Lung (tissue), 12 donors: ENCODE measurements around the gene ASTN1. TPM values are rescaled to one million over a fixed set of nuclear protein-coding genes. Genes with fewer than 3 reads are reported as not detected.

Source experiments
- ATAC-seq: fragments of 200-7000 bp; cut with Tn5 transposase; one replicate; pipeline ENCODE4 v1.9.1; 2020; ENCODE audit warnings: moderate number of reproducible peaks; ENCODE audit not compliant: insufficient read depth, low FRiP score
- DNase-seq, 3 donors: peaks; one replicate each; pipeline ENCODE4 v3.0.0-alpha.2; 2013 to 2017
- H3K27ac ChIP-seq, 2 donors: one replicate each; pipeline ENCODE4 v1.5.1; 2013; ENCODE audit warnings: mild to moderate bottlenecking in 2 of 2, moderate library complexity in 2 of 2, control low read depth in 1 of 2, inconsistent platforms in 1 of 2, low read depth in 1 of 2, low read length in 1 of 2
- H3K27me3 ChIP-seq, 3 donors: one replicate each; pipeline ENCODE4 v1.5.1; 2013; ENCODE audit warnings: low read length in 2 of 3; ENCODE audit not compliant: control insufficient read depth in 3 of 3, insufficient read depth in 3 of 3
- H3K36me3 ChIP-seq, 4 donors: one replicate each; pipeline ENCODE4 v1.5.1; 2013; ENCODE audit warnings: low read length in 4 of 4, mild to moderate bottlenecking in 1 of 4, moderate library complexity in 1 of 4; ENCODE audit not compliant: control insufficient read depth in 4 of 4, insufficient read depth in 4 of 4
- H3K4me1 ChIP-seq, 5 donors: one replicate each; pipeline ENCODE4 v1.5.1; 2013; ENCODE audit warnings: low read length in 5 of 5, mild to moderate bottlenecking in 2 of 5, moderate library complexity in 1 of 5; ENCODE audit not compliant: control insufficient read depth in 5 of 5, insufficient read depth in 5 of 5
- H3K4me3 ChIP-seq: one replicate; pipeline ENCODE4 v1.5.1; 2013; ENCODE audit warnings: mild to moderate bottlenecking, control low read depth, moderate library complexity
- H3K9ac ChIP-seq, 2 donors: one replicate each; pipeline ENCODE4 v1.5.1; 2013; ENCODE audit warnings: low read length in 2 of 2, control low read depth in 1 of 2; ENCODE audit not compliant: insufficient read depth in 1 of 2
- H3K9me3 ChIP-seq, 4 donors: one replicate each; pipeline ENCODE4 v1.5.1; 2013; ENCODE audit warnings: low read length in 3 of 4, mild to moderate bottlenecking in 1 of 4, moderate library complexity in 1 of 4; ENCODE audit not compliant: control insufficient read depth in 4 of 4, insufficient read depth in 3 of 4
- WGBS, 2 donors: extraction: QIAGEN DNeasy Blood & Tissue Kit; methylation state at CpG; one replicate each; pipeline ENCODE4 v1.1.7; 2013; 5-methylcytosine and 5-hydroxymethylcytosine counted together
- polyA plus RNA-seq, 2 donors: library from polyadenylated mRNA; stranded (reverse); fragments of 200-250 nt; gene quantifications; one replicate each; pipeline ENCODE4 v1.2.1, GENCODE V29; 2013
- total RNA-seq, 2 donors: library from RNA; depleted of rRNA in 1 of 2; stranded (reverse); fragments of >200 nt in 1 of 2; gene quantifications; one replicate each; pipeline ENCODE4 v1.2.1, GENCODE V29; 2014 to 2021
- TF ChIP-seq, protein P1 (sequence below): IDR thresholded peaks from 2 replicates; pipeline ENCODE4 v1.5.1; 2012; ENCODE audit warnings: mild to moderate bottlenecking; ENCODE audit errors: control extremely low read depth, extremely low read depth
- donor health status: control.
- donor health status: control.
- donor health status: Bipolar disorder and iron deficiency.
- donor health status: healthy.
- donor health status: DM: yes; HTN: yes; CAD: no.

The ASTN1 gene
- total and polyA plus RNA-seq, 4 donors: 0.03 to 3.6 (median 0.08) TPM

- Histone ChIP-seq H3K27ac (no peak overlapping the region), H3K9ac (no peak overlapping the region), H3K4me1 (peaks cover 0 to 5% (median 0%) of the 10 kb centered on the region in 5 donors), H3K27me3 (no peaks in the 10 kb centered on the region), H3K36me3 (no peaks in the 10 kb centered on the region), H3K9me3 (peaks cover 0 to 4% (median 0%) of the 10 kb centered on the region in 4 donors), H3K4me3 (no peak overlapping the region)
- DNase-seq: no peak
- ATAC-seq: no peak
- TF ChIP-seq, protein P1, sequence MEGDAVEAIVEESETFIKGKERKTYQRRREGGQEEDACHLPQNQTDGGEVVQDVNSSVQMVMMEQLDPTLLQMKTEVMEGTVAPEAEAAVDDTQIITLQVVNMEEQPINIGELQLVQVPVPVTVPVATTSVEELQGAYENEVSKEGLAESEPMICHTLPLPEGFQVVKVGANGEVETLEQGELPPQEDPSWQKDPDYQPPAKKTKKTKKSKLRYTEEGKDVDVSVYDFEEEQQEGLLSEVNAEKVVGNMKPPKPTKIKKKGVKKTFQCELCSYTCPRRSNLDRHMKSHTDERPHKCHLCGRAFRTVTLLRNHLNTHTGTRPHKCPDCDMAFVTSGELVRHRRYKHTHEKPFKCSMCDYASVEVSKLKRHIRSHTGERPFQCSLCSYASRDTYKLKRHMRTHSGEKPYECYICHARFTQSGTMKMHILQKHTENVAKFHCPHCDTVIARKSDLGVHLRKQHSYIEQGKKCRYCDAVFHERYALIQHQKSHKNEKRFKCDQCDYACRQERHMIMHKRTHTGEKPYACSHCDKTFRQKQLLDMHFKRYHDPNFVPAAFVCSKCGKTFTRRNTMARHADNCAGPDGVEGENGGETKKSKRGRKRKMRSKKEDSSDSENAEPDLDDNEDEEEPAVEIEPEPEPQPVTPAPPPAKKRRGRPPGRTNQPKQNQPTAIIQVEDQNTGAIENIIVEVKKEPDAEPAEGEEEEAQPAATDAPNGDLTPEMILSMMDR: no peak
- WGBS, 2 donors: 87 to 88% methylated on average over 2 of the region's 2 CpGs
Observed at GRCh38 chr1:177021687-177022086, 142.8 kb downstream of the ASTN1 start.

- Histone ChIP-seq H3K27me3 (no peaks in the 10 kb centered on the region), H3K4me1 (peaks cover 0 to 5% (median 0%) of the 10 kb centered on the region in 5 donors), H3K4me3 (no peak overlapping the region), H3K9ac (no peak overlapping the region), H3K36me3 (no peaks in the 10 kb centered on the region), H3K9me3 (peaks cover 0 to 4% (median 0%) of the 10 kb centered on the region in 4 donors), H3K27ac (no peak overlapping the region)
- WGBS, 2 donors: 74 to 86% methylated on average over 3 of the region's 3 CpGs
- DNase-seq: peak in 2 of 3 donors; percentile 66 to 88
- ATAC-seq: no peak
- TF ChIP-seq, protein P1: no peak
Observed at GRCh38 chr1:177020851-177021589, 143.5 kb downstream of the ASTN1 start.

DNA sequence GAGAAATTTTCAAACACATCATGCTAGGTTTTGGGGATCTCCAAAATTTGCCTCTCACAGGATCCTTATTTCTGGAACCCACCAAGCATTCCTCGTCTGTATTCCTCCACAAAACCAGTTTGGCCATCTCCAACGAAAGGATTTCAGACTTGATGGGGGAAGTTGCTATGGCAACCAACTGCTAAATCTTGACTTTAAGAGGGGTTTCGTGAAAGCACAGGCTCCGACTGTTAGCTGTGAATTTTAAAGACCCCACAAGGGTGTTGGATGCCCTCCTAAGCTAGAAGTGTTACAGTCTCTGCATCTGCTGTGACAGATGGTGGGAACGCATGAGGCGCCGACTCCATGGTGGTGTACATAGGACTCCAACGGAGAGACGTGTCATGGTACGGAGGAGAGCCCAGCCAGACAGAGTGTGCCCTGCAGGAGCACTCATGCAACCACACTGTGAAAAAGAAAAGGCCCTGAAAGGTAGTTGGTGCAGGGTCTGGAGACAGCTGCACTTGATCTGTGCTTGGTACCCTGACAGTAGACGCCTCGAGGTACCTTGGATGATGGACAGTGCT, 147.1 kb downstream of the ASTN1 start:
- H3K27ac ChIP-seq: no peak overlapping the region
- 82 to 90% methylated on average over 12 of the region's 12 CpGs for WGBS, 2 donors
- H3K27me3 ChIP-seq: no peaks in the 10 kb centered on the region
- H3K36me3 ChIP-seq: no peaks in the 10 kb centered on the region
- no peak overlapping the region for H3K4me3 ChIP-seq
- peaks cover 0 to 5% (median 0%) of the 10 kb centered on the region in 5 donors for H3K4me1 ChIP-seq
- no peak overlapping the region for H3K9ac ChIP-seq
- ATAC-seq (no peak), DNase-seq (no peak)
- H3K9me3 ChIP-seq: no peaks in the 10 kb centered on the region
- TF ChIP-seq, protein P1: no peak
